ENCODE results near the gene PANK3. TPM values are rescaled to one million over a fixed set of nuclear protein-coding genes. Genes with fewer than 3 reads are reported as not detected.

The PANK3 gene
- total and polyA plus RNA-seq, 12 donors, result 3.0 to 46.6 (median 32.6) TPM

- no peaks in the 10 kb centered on the region for H3K9me3 ChIP-seq
- DNase-seq (no peak), ATAC-seq (no peak)
- no peaks in the 10 kb centered on the region for H3K27me3 ChIP-seq
- no peak overlapping the region for H3K27ac ChIP-seq
- 51 to 52% methylated on average over 7 of the region's 7 CpGs for WGBS, 2 donors
- intact Hi-C loops (cut with DNase I), result no loop called here
- H3K4me1 ChIP-seq, result peaks cover 0 to 8% (median 3%) of the 10 kb centered on the region in 9 donors
- TF ChIP-seq CTCF (IDR thresholded peaks at IDR 0.05), result no peak
- H3K4me3 ChIP-seq, result no peak overlapping the region
- H3K36me3 ChIP-seq, result no peaks in the 10 kb centered on the region
Measured at GRCh38 chr5:168611165-168611564, 32.0 kb upstream of the PANK3 start.

- TF ChIP-seq CTCF (IDR thresholded peaks at IDR 0.05), result no peak
- 83 to 85% methylated on average over 3 of the region's 3 CpGs for WGBS, 2 donors
- intact Hi-C loops (cut with DNase I), result no loop called here
- Histone ChIP-seq H3K9me3 (no peaks in the 10 kb centered on the region), H3K36me3 (no peaks in the 10 kb centered on the region), H3K4me1 (peaks cover 0 to 8% (median 3%) of the 10 kb centered on the region in 9 donors), H3K4me3 (no peak overlapping the region), H3K27me3 (no peaks in the 10 kb centered on the region), H3K27ac (no peak overlapping the region)
- ATAC-seq (no peak), DNase-seq (no peak)
Measured at GRCh38 chr5:168609806-168610482, 30.8 kb upstream of the PANK3 start.

GRCh38 chr5:168608821-168609220, 29.7 kb upstream of the PANK3 start:
- DNase-seq, result no peak
- WGBS, 2 donors, result 84 to 91% methylated on average over 2 of the region's 2 CpGs
- no peak overlapping the region for H3K4me3 ChIP-seq
- H3K27me3 ChIP-seq, result no peaks in the 10 kb centered on the region
- no peaks in the 10 kb centered on the region for H3K9me3 ChIP-seq
- peaks cover 0 to 8% (median 3%) of the 10 kb centered on the region in 9 donors for H3K4me1 ChIP-seq
- ATAC-seq, result no peak
- intact Hi-C loops (cut with DNase I), result no loop called here
- H3K27ac ChIP-seq, result no peak overlapping the region
- no peaks in the 10 kb centered on the region for H3K36me3 ChIP-seq
- no peak for TF ChIP-seq CTCF (IDR thresholded peaks at IDR 0.05)

GRCh38 chr5:168608386-168608785, 29.2 kb upstream of the PANK3 start:
- intact Hi-C loops (cut with DNase I), result no loop called here
- H3K4me3 ChIP-seq, result no peak overlapping the region
- H3K27me3 ChIP-seq, result no peaks in the 10 kb centered on the region
- peaks cover 0 to 8% (median 3%) of the 10 kb centered on the region in 9 donors for H3K4me1 ChIP-seq
- DNase-seq, result no peak
- no peak for ATAC-seq
- H3K27ac ChIP-seq, result no peak overlapping the region
- no peak for TF ChIP-seq CTCF (IDR thresholded peaks at IDR 0.05)
- no peaks in the 10 kb centered on the region for H3K36me3 ChIP-seq
- H3K9me3 ChIP-seq, result no peaks in the 10 kb centered on the region
- WGBS, 2 donors, result 71 to 75% methylated on average over 6 of the region's 6 CpGs
